Right lobe of liver (tissue), 6 donors: Measurements from ENCODE around the gene ADAMTS3. TPM values are rescaled to one million over a fixed set of nuclear protein-coding genes. Genes with fewer than 3 reads are reported as not detected.

ENCODE experiments used
- ATAC-seq, 4 donors: fragments of 200-7000 bp; cut with Tn5 transposase; one replicate each; pipeline ENCODE4 v1.9.1; 2020; ENCODE audit warnings: mild to moderate bottlenecking in 4 of 4, moderate library complexity in 4 of 4
- DNase-seq, 3 donors: peaks; one replicate each; pipeline ENCODE4 v3.0.0-alpha.2; 2020
- H3K27ac ChIP-seq, 3 donors: fragments of 200-600 bp; one replicate each; pipeline ENCODE4 v1.8.0; 2022
- H3K27me3 ChIP-seq, 2 donors: fragments of 200-600 bp; one replicate each; pipeline ENCODE4 v1.8.0; 2022
- H3K36me3 ChIP-seq, 4 donors: fragments of 200-600 bp; sonication (generic) in 1 of 4; one replicate each; pipeline versions ENCODE4 v1.5.1 to v1.8.0; 2017 to 2022; ENCODE audit warnings: control low read depth in 1 of 4
- H3K4me1 ChIP-seq, 4 donors: fragments of 200-600 bp; sonication (generic) in 1 of 4; one replicate each; pipeline versions ENCODE4 v1.5.1 to v1.8.0; 2017 to 2022; ENCODE audit warnings: control low read depth in 1 of 4
- H3K4me3 ChIP-seq, 3 donors: fragments of 200-600 bp; one replicate each; pipeline ENCODE4 v1.8.0; 2022
- H3K9me3 ChIP-seq, 4 donors: fragments of 200-600 bp; sonication (generic) in 1 of 4; one replicate each; pipeline versions ENCODE4 v1.5.1 to v1.8.0; 2017 to 2022; ENCODE audit warnings: control low read depth in 1 of 4
- CTCF ChIP-seq, 4 donors: fragments of 200-600 bp in 3 of 4; fragments of 450-650 bp in 1 of 4; IDR thresholded peaks; one replicate each; pipeline versions ENCODE4 v1.5.1 to v1.8.0; 2016 to 2022; ENCODE audit warnings: antibody characterized with exemption in 4 of 4, mild to moderate bottlenecking in 2 of 4
- POLR2A ChIP-seq: fragments of 450-650 bp; IDR thresholded peaks from one replicate; pipeline ENCODE4 v1.6.1; 2017; ENCODE audit warnings: antibody characterized with exemption, mild to moderate bottlenecking
- WGBS: methylation state at CpG from one replicate; pipeline ENCODE4 v1.1.6; 2018; ENCODE audit warnings: low coverage, low lambda C conversion rate; ENCODE audit not compliant: insufficient coverage; ENCODE audit errors: missing lambda C conversion rate; 5-methylcytosine and 5-hydroxymethylcytosine counted together
- intact Hi-C, 2 donors: fragments of 100-400 bp; cut with DNase I; formaldehyde crosslinking; loops; one replicate each; pipeline versions ENCODE4 v1.11.2 to v1.14.1; 2022
- total RNA-seq, 6 experiments: library from RNA; depleted of rRNA in 2 of 6; stranded (reverse); fragments of >200 nt in 2 of 6; fragmentation: NEBNext Ultra II Directional in 3 of 6; extraction: Animal tissue kit (Norgen Biotek cat#: 25700) in 3 of 6; gene quantifications; one replicate each; pipeline versions ENCODE4 v1.1.0 to v1.2.4, GENCODE V29; 2016 to 2023
- donor health status: DM: no; HTN: yes; CAD: no.
- donor health status: DM: no; HTN: no; CAD: no.
- donor health status: DM: no; HTN: no; CAD: no.
- donor health status: DM: no; HTN: yes; CAD: no.
- donor health status: DM: no; HTN: yes; CAD: no.

ADAMTS3 gene
- total RNA-seq, 6 experiments from 2014 or later, result 0.12 to 0.64 (median 0.42) TPM

DNA sequence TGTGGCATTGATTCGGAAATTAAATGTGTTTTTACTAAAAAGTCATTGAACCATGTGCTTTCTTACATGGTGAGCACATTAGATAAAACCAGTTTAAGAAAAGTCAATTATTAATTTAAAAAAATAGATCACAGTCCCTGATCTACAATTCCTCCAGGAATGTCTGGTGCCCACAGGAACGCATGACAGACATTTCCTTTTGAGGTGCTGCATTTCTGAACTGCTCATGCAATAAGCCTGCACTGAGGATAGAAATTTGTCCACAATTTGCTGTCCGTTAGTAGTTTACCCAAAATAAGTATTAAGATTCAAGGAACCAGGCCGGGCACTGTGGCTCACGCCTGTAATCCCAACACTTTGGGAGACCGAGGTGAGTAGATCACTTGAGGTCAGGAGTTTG, 8.2 kb upstream of the ADAMTS3 start:
- DNase-seq (no peak), ATAC-seq (no peak)
- Histone ChIP-seq H3K27me3 (no peaks in the 10 kb centered on the region), H3K36me3 (no peaks in the 10 kb centered on the region), H3K9me3 (no peaks in the 10 kb centered on the region), H3K27ac (no peak overlapping the region), H3K4me3 (no peak overlapping the region), H3K4me1 (no peaks in the 10 kb centered on the region)
- WGBS, result 74% methylated on average over 4 of the region's 6 CpGs
- intact Hi-C loops, result no loop called here
- TF ChIP-seq POLR2A, result no peak
- TF ChIP-seq CTCF (IDR thresholded peaks at IDR 0.05), result no peak

DNA sequence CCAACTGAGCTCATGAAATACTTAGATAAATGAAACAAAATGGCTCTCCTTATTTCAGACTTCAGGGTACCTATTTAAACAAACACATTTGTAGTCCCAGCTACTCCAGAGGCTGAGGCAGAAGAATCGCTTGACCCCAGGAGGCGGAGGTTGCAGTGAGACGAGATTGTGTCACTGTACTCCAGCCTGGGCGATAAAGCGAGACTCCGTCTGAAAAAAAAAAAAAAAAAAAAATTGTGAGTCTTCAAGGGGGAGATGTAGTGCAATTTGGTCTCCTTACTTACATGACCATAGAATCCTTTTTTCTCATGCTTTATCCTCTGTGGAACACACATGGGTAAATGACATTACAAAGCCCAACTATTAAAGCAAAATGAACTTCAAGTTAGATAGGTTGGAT, 2.3 kb upstream of the ADAMTS3 start:
- TF ChIP-seq POLR2A (no peak), CTCF (IDR thresholded peaks at IDR 0.05) (no peak)
- ATAC-seq (no peak), DNase-seq (no peak)
- no peaks in the 10 kb centered on the region for H3K36me3 ChIP-seq
- H3K4me1 ChIP-seq, result peaks cover 0 to 15% (median 0%) of the 10 kb centered on the region in 4 donors
- 68% methylated on average over 6 of the region's 6 CpGs for WGBS
- H3K27ac ChIP-seq, result no peak overlapping the region
- H3K9me3 ChIP-seq, result no peaks in the 10 kb centered on the region
- no peak overlapping the region for H3K4me3 ChIP-seq
- intact Hi-C loops, result no loop called here
- H3K27me3 ChIP-seq, result peaks cover 0 to 3% of the 10 kb centered on the region in 2 donors

DNA sequence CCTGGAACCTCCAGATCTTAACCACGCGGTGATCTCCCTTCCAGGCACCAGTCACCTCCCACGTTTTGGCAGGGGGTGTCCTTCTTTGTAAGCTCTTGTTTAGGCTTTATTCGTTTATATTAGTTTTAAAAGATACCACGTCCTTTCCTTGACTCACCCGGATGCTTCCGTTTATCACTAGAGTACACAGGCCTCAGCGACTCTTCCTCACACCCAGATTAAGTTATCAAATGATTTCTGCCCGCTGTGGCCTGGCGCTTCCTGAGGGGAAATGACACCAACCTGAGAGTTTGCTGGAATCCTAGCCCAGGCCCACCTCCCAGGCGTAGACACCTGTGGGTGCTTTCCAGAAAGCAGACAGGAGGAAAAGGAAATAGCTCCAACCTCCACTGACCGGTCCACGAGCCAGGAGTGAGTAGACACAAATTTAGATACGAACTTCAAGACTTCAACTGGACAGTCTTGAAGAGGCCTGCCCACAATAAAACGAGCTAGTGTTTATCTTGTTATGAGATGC, 756 bp upstream of the ADAMTS3 start:
- no peak for TF ChIP-seq CTCF (IDR thresholded peaks at IDR 0.05)
- TF ChIP-seq POLR2A, result no peak
- peak in 3 of 4 donors; percentile 8 to 39 (median 8) for ATAC-seq
- H3K9me3 ChIP-seq, result no peaks in the 10 kb centered on the region
- 44% methylated on average over 15 of the region's 15 CpGs for WGBS
- peaks cover 0 to 18% (median 0%) of the 10 kb centered on the region in 4 donors for H3K4me1 ChIP-seq
- DNase-seq, result peak in 1 of 3 donors; percentile 28
- peak overlapping the region in 2 of 3 donors; percentile 3 to 57 for H3K27ac ChIP-seq
- no peaks in the 10 kb centered on the region for H3K36me3 ChIP-seq
- H3K27me3 ChIP-seq, result peaks cover 0 to 3% of the 10 kb centered on the region in 2 donors
- peak overlapping the region in 2 of 3 donors; percentile 53 to 54 for H3K4me3 ChIP-seq
- intact Hi-C loops, result no loop called here

GRCh38 chr4:72567821-72568675, 973 bp downstream of the ADAMTS3 start:
- ATAC-seq, result peak; percentile 62 to 71 (median 66)
- Histone ChIP-seq H3K27ac (peak overlapping the region in 1 of 3 donors; percentile 65), H3K9me3 (no peaks in the 10 kb centered on the region), H3K4me3 (peak overlapping the region; percentile 41 to 54 (median 53)), H3K4me1 (peaks cover 0 to 18% (median 0%) of the 10 kb centered on the region in 4 donors), H3K27me3 (peaks cover 0 to 3% of the 10 kb centered on the region in 2 donors), H3K36me3 (no peaks in the 10 kb centered on the region)
- TF ChIP-seq POLR2A, result peak; percentile 20
- peak in 2 of 4 donors; percentile 6 to 8 for TF ChIP-seq CTCF (IDR thresholded peaks at IDR 0.05)
- intact Hi-C loops, result no loop called here
- DNase-seq, result peak; percentile 56 to 69 (median 62)
- WGBS, result 3% methylated on average over 29 of the region's 41 CpGs
